ENCODE results near the gene GIPC1.

GIPC1 gene

DNA sequence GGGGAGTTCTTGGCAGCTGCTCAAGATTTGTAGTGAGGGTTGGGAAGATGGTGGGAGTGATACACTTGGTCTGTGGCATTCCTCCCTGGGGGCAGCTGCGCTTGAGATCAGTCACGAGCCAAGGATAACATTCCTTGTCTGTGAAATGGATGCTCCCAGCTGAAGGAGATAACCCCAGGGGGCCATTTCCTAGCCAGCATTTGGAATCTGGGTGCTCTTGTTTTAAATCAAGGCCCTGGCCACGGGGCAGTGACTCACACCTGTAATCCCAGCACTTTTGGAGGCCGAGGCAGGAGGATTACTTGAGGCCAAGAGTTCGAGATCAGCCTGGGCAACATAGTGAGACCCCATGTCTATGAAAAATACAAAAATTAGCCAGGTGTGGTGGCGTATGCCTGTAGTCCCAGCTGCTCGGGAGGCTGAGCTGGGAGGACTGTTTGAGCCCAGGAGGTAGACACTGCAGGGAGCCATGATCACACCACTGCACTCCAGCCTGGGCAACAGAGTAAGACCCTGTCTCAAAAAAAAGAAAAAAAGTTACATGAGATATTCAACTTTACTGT, 58.3 kb downstream of the GIPC1 start:
- H3K4me3 ChIP-seq (ENCODE audit: low read depth, low read length): no peak overlapping the region
- no peak for DNase-seq (ENCODE audit: low read depth)
- TF ChIP-seq, protein P1, sequence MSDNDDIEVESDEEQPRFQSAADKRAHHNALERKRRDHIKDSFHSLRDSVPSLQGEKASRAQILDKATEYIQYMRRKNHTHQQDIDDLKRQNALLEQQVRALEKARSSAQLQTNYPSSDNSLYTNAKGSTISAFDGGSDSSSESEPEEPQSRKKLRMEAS (IDR thresholded peaks at IDR 0.05; ENCODE audit: low read depth, low read length): no peak
- TF ChIP-seq POLR2A (IDR thresholded peaks at IDR 0.05; ENCODE audit: extremely low read depth, insufficient read length): no peak
- TF ChIP-seq, protein P2, sequence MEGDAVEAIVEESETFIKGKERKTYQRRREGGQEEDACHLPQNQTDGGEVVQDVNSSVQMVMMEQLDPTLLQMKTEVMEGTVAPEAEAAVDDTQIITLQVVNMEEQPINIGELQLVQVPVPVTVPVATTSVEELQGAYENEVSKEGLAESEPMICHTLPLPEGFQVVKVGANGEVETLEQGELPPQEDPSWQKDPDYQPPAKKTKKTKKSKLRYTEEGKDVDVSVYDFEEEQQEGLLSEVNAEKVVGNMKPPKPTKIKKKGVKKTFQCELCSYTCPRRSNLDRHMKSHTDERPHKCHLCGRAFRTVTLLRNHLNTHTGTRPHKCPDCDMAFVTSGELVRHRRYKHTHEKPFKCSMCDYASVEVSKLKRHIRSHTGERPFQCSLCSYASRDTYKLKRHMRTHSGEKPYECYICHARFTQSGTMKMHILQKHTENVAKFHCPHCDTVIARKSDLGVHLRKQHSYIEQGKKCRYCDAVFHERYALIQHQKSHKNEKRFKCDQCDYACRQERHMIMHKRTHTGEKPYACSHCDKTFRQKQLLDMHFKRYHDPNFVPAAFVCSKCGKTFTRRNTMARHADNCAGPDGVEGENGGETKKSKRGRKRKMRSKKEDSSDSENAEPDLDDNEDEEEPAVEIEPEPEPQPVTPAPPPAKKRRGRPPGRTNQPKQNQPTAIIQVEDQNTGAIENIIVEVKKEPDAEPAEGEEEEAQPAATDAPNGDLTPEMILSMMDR (IDR thresholded peaks at IDR 0.05; ENCODE audit: low read depth, low read length): no peak
- TF ChIP-seq MYC (IDR thresholded peaks at IDR 0.05; ENCODE audit: low read depth, low read length): no peak

DNA sequence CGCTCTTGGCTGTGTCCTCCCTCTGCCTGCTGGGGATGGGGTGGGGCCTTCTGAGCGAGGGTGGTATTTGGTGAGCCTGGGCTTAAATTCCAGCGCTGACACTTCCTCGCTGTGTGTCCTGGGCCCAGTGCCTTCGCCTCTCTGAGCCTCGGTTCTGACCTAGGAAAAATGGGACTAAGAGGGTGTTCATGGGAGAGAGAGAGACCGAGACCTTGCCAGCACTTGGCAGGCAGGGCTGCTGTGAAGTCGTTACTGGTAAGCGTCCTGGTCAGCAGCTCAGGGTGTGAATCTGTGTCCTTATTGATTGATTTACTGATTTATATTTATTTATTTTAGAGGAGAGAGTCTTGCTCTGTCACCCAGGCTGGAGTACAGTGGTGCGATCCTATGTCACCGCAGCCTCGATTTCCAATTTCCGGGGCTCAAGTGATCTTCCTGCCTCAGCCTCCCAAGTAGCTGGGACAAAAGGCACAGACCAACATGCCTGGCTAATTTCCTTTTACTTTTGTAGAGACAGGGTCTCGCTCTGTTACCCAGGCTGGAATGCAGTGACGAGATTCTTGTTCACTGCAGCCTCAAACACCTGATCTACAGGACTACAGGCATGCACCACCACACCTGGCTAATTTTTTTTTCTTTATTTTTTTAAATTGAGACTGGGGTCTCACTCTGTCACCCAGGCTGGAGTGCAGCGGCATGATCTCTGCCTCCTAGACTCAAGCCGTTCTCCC, 60.4 kb downstream of the GIPC1 start:
- H3K4me3 ChIP-seq (ENCODE audit: low read depth, low read length): no peak overlapping the region
- no peak for DNase-seq (ENCODE audit: low read depth)
- TF ChIP-seq, protein P2 (IDR thresholded peaks at IDR 0.05; ENCODE audit: low read depth, low read length): no peak
- TF ChIP-seq, protein P1 (IDR thresholded peaks at IDR 0.05; ENCODE audit: low read depth, low read length): no peak
- no peak for TF ChIP-seq POLR2A (IDR thresholded peaks at IDR 0.05; ENCODE audit: extremely low read depth, insufficient read length)
- no peak for TF ChIP-seq MYC (IDR thresholded peaks at IDR 0.05; ENCODE audit: low read depth, low read length)

DNA sequence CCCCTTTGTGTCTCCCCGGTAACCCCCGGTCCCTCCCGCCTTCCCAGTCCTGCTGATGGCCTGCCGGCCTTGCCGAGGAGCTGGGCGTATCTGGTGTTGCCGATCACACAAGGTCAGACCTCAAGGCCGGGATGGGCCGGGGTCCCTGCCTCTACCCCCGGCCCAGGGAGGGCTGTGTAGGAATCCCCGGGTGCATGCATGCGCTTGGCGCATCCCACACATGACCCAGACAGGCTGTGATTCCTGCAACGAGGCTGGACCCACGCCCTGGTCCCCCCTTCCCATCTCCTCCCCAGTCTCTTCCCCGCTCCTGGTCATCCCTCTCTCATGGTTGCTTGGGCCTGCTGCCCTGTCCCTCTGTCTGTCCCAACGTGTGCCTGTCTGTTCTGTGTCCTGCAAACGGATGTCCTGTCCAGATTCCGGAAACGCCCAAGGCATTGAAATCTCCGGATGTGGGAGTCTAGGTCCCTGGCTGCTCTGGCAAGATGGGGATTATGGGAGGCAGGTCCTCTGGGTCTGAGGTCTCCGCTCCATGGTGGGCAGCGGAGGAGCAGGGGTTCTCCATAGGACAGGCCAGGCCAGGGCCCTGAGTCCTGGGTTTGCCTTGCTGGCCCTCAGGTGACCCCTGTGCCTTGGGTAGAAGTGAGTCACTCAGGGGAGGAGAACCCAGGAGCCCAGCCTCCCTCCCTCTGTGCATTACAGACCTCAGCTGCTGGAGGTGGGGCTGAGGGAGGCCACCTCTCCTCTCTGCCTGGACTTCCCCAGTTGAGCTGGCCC, 61.2 kb downstream of the GIPC1 start:
- H3K4me3 ChIP-seq (ENCODE audit: low read depth, low read length): no peak overlapping the region
- DNase-seq (ENCODE audit: low read depth): peak; percentile 64
- no peak for TF ChIP-seq POLR2A (IDR thresholded peaks at IDR 0.05; ENCODE audit: extremely low read depth, insufficient read length)
- TF ChIP-seq, protein P1 (IDR thresholded peaks at IDR 0.05; ENCODE audit: low read depth, low read length): no peak
- no peak for TF ChIP-seq MYC (IDR thresholded peaks at IDR 0.05; ENCODE audit: low read depth, low read length)
- TF ChIP-seq, protein P2 (IDR thresholded peaks at IDR 0.05; ENCODE audit: low read depth, low read length): no peak

DNA sequence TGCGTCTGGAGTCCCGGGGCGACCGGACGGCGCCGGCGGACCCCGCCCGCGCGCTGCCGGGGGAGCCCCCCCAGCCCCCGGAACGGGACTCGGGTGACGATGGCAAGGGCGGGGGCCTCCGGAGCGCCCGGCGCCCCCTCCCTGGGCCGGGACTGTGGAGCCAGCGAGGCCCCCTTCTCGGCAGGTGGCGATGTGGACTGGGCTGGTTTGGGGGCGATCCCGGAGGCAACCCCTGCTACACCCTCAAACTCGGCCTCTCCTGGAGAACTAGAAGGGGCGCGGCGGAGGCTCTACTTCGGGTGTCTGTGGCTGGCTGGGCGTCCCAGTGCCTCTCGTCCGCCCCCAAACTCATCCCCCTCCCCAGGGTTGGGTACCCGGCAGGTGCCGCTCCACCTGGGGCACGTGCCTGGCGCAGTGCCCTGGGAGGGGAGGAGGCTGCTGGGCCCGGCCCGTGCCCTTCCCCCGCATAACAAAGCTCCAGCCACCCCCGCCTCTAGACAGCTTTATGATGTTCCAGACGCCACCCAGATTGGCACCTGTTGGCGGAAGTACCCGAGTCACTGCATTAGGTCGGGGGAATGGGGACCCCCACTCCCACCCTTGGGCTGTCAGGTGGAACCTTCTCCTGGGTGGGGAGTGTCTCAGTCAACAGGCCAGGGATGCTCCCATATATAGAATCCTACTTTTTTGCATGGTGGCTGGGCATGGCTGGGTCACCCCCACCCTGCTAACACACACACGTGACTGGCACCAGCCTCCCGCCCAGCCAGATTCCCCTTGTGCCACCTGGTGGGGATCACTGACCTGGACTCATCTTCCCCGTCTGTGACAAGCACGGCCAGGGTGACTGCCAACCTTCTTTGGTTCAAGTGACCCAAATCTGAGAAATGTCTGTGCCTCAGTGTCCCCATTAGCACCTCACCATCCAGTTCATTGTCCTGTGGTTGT, 62.1 kb downstream of the GIPC1 start:
- TF ChIP-seq, protein P2 (IDR thresholded peaks at IDR 0.05; ENCODE audit: low read depth, low read length): no peak
- TF ChIP-seq MYC (IDR thresholded peaks at IDR 0.05; ENCODE audit: low read depth, low read length) (no peak), POLR2A (IDR thresholded peaks at IDR 0.05; ENCODE audit: extremely low read depth, insufficient read length) (no peak)
- TF ChIP-seq, protein P1 (IDR thresholded peaks at IDR 0.05; ENCODE audit: low read depth, low read length): no peak
- H3K4me3 ChIP-seq (ENCODE audit: low read depth, low read length): peak overlapping the region; percentile 36
- no peak for DNase-seq (ENCODE audit: low read depth)

All from NB4 (cell line).